OCI-LY1 (cell line): ENCODE measurements around the gene CCNJL.

Source experiments
- H2AFZ ChIP-seq: fragments of 200-600 bp; sonication (generic), shearing (Covaris generic); 2 replicates; pipeline ENCODE4 v1.6.0; 2014; ENCODE audit warnings: antibody characterized with exemption, mild to moderate bottlenecking, low read length
- H3F3A ChIP-seq: fragments of 200-600 bp; sonication (generic), shearing (Covaris generic); 2 replicates; pipeline ENCODE4 v1.6.0; 2014; ENCODE audit warnings: mild to moderate bottlenecking, antibody characterized with exemption, low read length, moderate library complexity; ENCODE audit not compliant: insufficient read depth
- H3K27ac ChIP-seq: fragments of 200-600 bp; sonication (generic); 2 replicates; pipeline ENCODE4 v1.5.1; 2014; ENCODE audit warnings: low read length, mixed run types, mild to moderate bottlenecking, low read depth; ENCODE audit not compliant: poor library complexity, severe bottlenecking
- H3K27me3 ChIP-seq: fragments of 200-600 bp; sonication (generic); 2 replicates; pipeline ENCODE4 v1.6.0; 2014; ENCODE audit warnings: antibody characterized with exemption, mild to moderate bottlenecking, low read length, moderate library complexity; ENCODE audit not compliant: insufficient read depth
- H3K36me3 ChIP-seq: fragments of 200-600 bp; sonication (generic); 2 replicates; pipeline ENCODE4 v1.6.1; 2014; ENCODE audit warnings: mild to moderate bottlenecking, antibody characterized with exemption, low read length, moderate library complexity, mixed read lengths; ENCODE audit not compliant: insufficient read depth
- H3K4me1 ChIP-seq: fragments of 200-600 bp; sonication (generic); 2 replicates; pipeline ENCODE4 v1.5.1; 2014; ENCODE audit warnings: mild to moderate bottlenecking, low read length, moderate library complexity; ENCODE audit not compliant: insufficient read depth, severe bottlenecking
- H3K4me2 ChIP-seq: fragments of 200-600 bp; sonication (generic), shearing (Covaris generic); 2 replicates; pipeline ENCODE4 v1.6.1; 2014; ENCODE audit warnings: low read length
- H3K4me3 ChIP-seq: fragments of 200-600 bp; sonication (generic); 2 replicates; pipeline ENCODE4 v1.5.1; 2014; ENCODE audit warnings: low read length, low read depth, mild to moderate bottlenecking, mixed read lengths; ENCODE audit not compliant: poor library complexity, severe bottlenecking
- H3K79me2 ChIP-seq: fragments of 200-600 bp; shearing (Covaris generic); 2 replicates; pipeline ENCODE4 v1.6.1; 2016; ENCODE audit warnings: mixed run types, low read length, mixed read lengths; ENCODE audit not compliant: insufficient read depth
- H3K9ac ChIP-seq: fragments of 200-600 bp; sonication (generic), shearing (Covaris generic); 2 replicates; pipeline ENCODE4 v1.6.1; 2014; ENCODE audit warnings: mild to moderate bottlenecking, low read length, mixed read lengths
- H3K9me2 ChIP-seq: fragments of 200-600 bp; sonication (generic), shearing (Covaris generic); 2 replicates; pipeline ENCODE4 v1.6.1; 2014; ENCODE audit warnings: low read depth, mild to moderate bottlenecking, low read length, mixed read lengths
- H3K9me3 ChIP-seq: fragments of 200-600 bp; shearing (Covaris generic); 2 replicates; pipeline ENCODE4 v1.6.1; 2014; ENCODE audit warnings: low read length, mixed read lengths
- H4K20me1 ChIP-seq: fragments of 200-600 bp; sonication (generic), shearing (Covaris generic); 2 replicates; pipeline ENCODE4 v1.6.0; 2016; ENCODE audit warnings: mild to moderate bottlenecking, low read length; ENCODE audit not compliant: insufficient read depth
- CTCF ChIP-seq: fragments of 200-600 bp; sonication (generic), shearing (Covaris generic); IDR thresholded peaks from 2 replicates; pipeline ENCODE4 v1.5.1; 2017; ENCODE audit warnings: mild to moderate bottlenecking, antibody characterized with exemption, low read length, moderate library complexity, mixed read lengths
- EZH2 ChIP-seq: fragments of 200-600 bp; sonication (generic), shearing (Covaris generic); IDR thresholded peaks from 2 replicates; pipeline ENCODE4 v1.8.0; 2017; ENCODE audit warnings: borderline replicate concordance, mixed run types, mild to moderate bottlenecking, antibody characterized with exemption, low read length, moderate library complexity, mixed read lengths

The CCNJL gene

GRCh38 chr5:160297776-160298175, 14.6 kb downstream of the CCNJL start:
- TF ChIP-seq EZH2 (no peak), CTCF (no peak)
- Histone ChIP-seq H3K4me3 (no peak overlapping the region), H3K9me2 (no peaks in the 10 kb centered on the region), H3K27me3 (0 out of 2 replicates have a peak, but pooled peaks cover 3% of the 10 kb centered on the region), H3K36me3 (no peaks in the 10 kb centered on the region), H3K79me2 (no peaks in the 10 kb centered on the region), H3K4me1 (peaks cover 5% of the 10 kb centered on the region), H3K9ac (no peak overlapping the region), H3F3A (no peaks in the 10 kb centered on the region), H3K4me2 (no peak overlapping the region), H4K20me1 (no peaks in the 10 kb centered on the region), H3K9me3 (no peaks in the 10 kb centered on the region), H3K27ac (no peak overlapping the region), H2AFZ (no peak overlapping the region)

GRCh38 chr5:160297004-160297403, 15.4 kb downstream of the CCNJL start:
- Histone ChIP-seq H3K79me2 (no peaks in the 10 kb centered on the region), H4K20me1 (no peaks in the 10 kb centered on the region)

GRCh38 chr5:160296496-160296895, 15.9 kb downstream of the CCNJL start:
- H3K9me3 ChIP-seq: no peaks in the 10 kb centered on the region
- no peak overlapping the region for H3K4me2 ChIP-seq
- no peaks in the 10 kb centered on the region for H3F3A ChIP-seq
- H3K9ac ChIP-seq: no peak overlapping the region
- peaks cover 5% of the 10 kb centered on the region for H3K4me1 ChIP-seq
- no peaks in the 10 kb centered on the region for H3K36me3 ChIP-seq
- no peaks in the 10 kb centered on the region for H3K9me2 ChIP-seq
- no peak overlapping the region for H3K27ac ChIP-seq
- H4K20me1 ChIP-seq: no peaks in the 10 kb centered on the region
- TF ChIP-seq CTCF (no peak), EZH2 (no peak)
- no peak overlapping the region for H3K4me3 ChIP-seq
- H3K27me3 ChIP-seq: 0 out of 2 replicates have a peak, but pooled peaks cover 3% of the 10 kb centered on the region
- H3K79me2 ChIP-seq: no peaks in the 10 kb centered on the region
- H2AFZ ChIP-seq: no peak overlapping the region

More at GRCh38 chr5:160297004-160297403, 15.4 kb downstream of the CCNJL start:
- peaks cover 5% of the 10 kb centered on the region for H3K4me1 ChIP-seq
- no peak overlapping the region for H3K27ac ChIP-seq
- H3K9ac ChIP-seq: no peak overlapping the region
- no peaks in the 10 kb centered on the region for H3F3A ChIP-seq
- H3K36me3 ChIP-seq: no peaks in the 10 kb centered on the region
- H3K9me2 ChIP-seq: no peaks in the 10 kb centered on the region
- no peak overlapping the region for H2AFZ ChIP-seq
- no peak for TF ChIP-seq EZH2
- no peak for TF ChIP-seq CTCF
- 0 out of 2 replicates have a peak, but pooled peaks cover 3% of the 10 kb centered on the region for H3K27me3 ChIP-seq
- no peaks in the 10 kb centered on the region for H3K9me3 ChIP-seq
- H3K4me2 ChIP-seq: no peak overlapping the region
- no peak overlapping the region for H3K4me3 ChIP-seq
